ENCODE results near the gene PRSS1.
"Not testable (repeated sequence)": the region's sequence is repeated elsewhere in the genome, so short reads cannot be mapped to it uniquely, and the experiment has no call there.

Gene PRSS1

GRCh38 chr7:142749218-142749993 is at the start of gene PRSS1:
Gene PRSS1 (plus strand): TSS chr7:142749472. CDS start chr7:142749485, 13 bp downstream.
- DNase-seq = no peak

- DNase-seq = not testable (repeated sequence)
Observed at GRCh38 chr7:142700935-142701334, 48.3 kb upstream of the PRSS1 start.

GRCh38 chr7:142703655-142704305 is 45.5 kb upstream of the PRSS1 start:
- no peak for DNase-seq

- DNase-seq = not testable (repeated sequence)
Observed at GRCh38 chr7:142708726-142709125, 40.5 kb upstream of the PRSS1 start.

GRCh38 chr7:142709921-142710320 is 39.4 kb upstream of the PRSS1 start:
- DNase-seq = no peak

GRCh38 chr7:142711196-142711595 is 38.1 kb upstream of the PRSS1 start:
- no peak for DNase-seq

- DNase-seq = no peak
Observed at GRCh38 chr7:142711746-142712616, 37.3 kb upstream of the PRSS1 start.

GRCh38 chr7:142712617-142712957 is 36.7 kb upstream of the PRSS1 start:
- no peak for DNase-seq

GRCh38 chr7:142714375-142714774 is 34.9 kb upstream of the PRSS1 start:
- no peak for DNase-seq

GRCh38 chr7:142716596-142716995 is 32.7 kb upstream of the PRSS1 start:
- DNase-seq = no peak

GRCh38 chr7:142717453-142717852 is 31.8 kb upstream of the PRSS1 start:
- DNase-seq = no peak

GRCh38 chr7:142718313-142718712 is 31.0 kb upstream of the PRSS1 start:
- DNase-seq = no peak

- no peak for DNase-seq
Observed at GRCh38 chr7:142720172-142720773, 29.0 kb upstream of the PRSS1 start.

GRCh38 chr7:142720986-142721385 is 28.3 kb upstream of the PRSS1 start:
- no peak for DNase-seq

GRCh38 chr7:142722248-142722794 is 27.0 kb upstream of the PRSS1 start:
- DNase-seq = no peak

- no peak for DNase-seq
Observed at GRCh38 chr7:142733271-142733670, 16.0 kb upstream of the PRSS1 start.

- DNase-seq = no peak
Observed at GRCh38 chr7:142739923-142740492, 9.3 kb upstream of the PRSS1 start.

- no peak for DNase-seq
Observed at GRCh38 chr7:142740786-142741185, 8.5 kb upstream of the PRSS1 start.

- not testable (repeated sequence) for DNase-seq
Observed at GRCh38 chr7:142741932-142742331, 7.3 kb upstream of the PRSS1 start.

- no peak for DNase-seq
Observed at GRCh38 chr7:142745091-142745635, 4.1 kb upstream of the PRSS1 start.

GRCh38 chr7:142745745-142746144 is 3.5 kb upstream of the PRSS1 start:
- DNase-seq = no peak

- DNase-seq = no peak
Observed at GRCh38 chr7:142746264-142746663, 3.0 kb upstream of the PRSS1 start.

All from NCI-H1436 (cell line).